ENCODE results near the gene FSCN2.

Gene FSCN2

DNA sequence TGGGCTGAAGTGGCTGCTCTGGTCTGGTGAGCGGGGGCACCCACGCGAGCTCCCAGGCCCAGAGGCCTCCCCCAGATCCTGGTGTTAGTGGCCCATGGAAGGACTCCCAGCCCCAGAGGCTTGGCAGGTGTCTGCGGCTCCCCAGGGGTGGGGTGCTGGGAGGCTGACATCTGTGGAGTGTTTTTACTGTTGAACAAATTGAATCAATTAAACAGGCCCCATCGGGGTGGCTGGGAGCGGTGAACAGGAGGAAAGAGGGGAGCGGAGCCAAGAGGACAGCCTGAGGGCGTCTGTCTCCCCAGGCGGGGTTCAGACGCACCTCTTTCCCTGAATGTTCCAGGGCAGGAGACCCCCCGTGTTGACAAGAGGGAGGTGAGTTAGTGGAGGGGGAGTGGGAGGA lies 45.5 kb upstream of the FSCN2 start:
- TF ChIP-seq, protein P1, sequence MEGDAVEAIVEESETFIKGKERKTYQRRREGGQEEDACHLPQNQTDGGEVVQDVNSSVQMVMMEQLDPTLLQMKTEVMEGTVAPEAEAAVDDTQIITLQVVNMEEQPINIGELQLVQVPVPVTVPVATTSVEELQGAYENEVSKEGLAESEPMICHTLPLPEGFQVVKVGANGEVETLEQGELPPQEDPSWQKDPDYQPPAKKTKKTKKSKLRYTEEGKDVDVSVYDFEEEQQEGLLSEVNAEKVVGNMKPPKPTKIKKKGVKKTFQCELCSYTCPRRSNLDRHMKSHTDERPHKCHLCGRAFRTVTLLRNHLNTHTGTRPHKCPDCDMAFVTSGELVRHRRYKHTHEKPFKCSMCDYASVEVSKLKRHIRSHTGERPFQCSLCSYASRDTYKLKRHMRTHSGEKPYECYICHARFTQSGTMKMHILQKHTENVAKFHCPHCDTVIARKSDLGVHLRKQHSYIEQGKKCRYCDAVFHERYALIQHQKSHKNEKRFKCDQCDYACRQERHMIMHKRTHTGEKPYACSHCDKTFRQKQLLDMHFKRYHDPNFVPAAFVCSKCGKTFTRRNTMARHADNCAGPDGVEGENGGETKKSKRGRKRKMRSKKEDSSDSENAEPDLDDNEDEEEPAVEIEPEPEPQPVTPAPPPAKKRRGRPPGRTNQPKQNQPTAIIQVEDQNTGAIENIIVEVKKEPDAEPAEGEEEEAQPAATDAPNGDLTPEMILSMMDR (conservative IDR thresholded peaks at IDR 0.05; ENCODE audit: low read length), result no peak
- no peak overlapping the region for H3K4me3 ChIP-seq (ENCODE audit: low read length)
- no peak for DNase-seq (ENCODE audit: low read depth)

DNA sequence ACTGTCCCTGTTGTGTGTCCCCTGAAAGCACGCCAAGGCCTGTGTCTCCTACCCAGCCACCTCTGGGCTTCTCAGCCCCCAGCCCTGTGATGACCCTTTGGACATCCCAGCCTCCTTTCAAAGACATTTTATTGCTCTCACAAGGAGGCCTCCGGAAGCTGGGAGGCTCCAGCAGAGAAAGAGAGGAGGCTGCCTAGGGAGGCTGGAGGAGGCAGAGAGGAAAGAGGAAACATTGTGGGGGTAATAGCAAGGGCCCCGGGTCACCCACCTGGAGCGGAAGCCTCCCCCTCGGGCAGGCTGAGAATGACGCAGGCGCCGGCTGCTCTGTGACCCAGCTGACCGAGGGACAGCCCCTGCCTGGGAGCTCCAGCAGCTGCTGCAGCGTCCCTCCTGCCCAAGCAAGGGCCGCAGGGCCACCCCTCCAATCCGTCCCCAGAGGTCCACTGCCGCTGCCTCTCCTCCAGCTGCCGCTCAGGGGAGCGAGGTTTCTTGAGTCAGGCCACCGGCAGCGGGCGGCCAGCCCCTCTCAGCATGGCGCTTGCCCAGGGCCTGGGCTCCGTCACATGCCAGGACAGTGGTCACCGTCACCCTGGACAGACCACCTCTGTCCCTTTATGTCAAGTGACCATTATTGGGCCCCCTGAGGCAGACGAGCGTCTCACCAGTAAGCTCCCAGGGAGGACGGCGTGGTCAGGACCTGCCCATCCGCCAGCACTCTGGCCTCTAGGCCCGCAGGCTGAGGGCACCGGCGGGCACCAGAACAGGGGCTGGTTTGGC lies 44.9 kb upstream of the FSCN2 start:
- TF ChIP-seq, protein P1 (conservative IDR thresholded peaks at IDR 0.05; ENCODE audit: low read length), result no peak
- no peak for DNase-seq (ENCODE audit: low read depth)
- no peak overlapping the region for H3K4me3 ChIP-seq (ENCODE audit: low read length)

GRCh38 chr17:81483862-81484194 lies 44.3 kb upstream of the FSCN2 start:
- no peak for DNase-seq (ENCODE audit: low read depth)
- TF ChIP-seq, protein P1 (conservative IDR thresholded peaks at IDR 0.05; ENCODE audit: low read length), result no peak
- peak overlapping the region; percentile 53 for H3K4me3 ChIP-seq (ENCODE audit: low read length)

DNA sequence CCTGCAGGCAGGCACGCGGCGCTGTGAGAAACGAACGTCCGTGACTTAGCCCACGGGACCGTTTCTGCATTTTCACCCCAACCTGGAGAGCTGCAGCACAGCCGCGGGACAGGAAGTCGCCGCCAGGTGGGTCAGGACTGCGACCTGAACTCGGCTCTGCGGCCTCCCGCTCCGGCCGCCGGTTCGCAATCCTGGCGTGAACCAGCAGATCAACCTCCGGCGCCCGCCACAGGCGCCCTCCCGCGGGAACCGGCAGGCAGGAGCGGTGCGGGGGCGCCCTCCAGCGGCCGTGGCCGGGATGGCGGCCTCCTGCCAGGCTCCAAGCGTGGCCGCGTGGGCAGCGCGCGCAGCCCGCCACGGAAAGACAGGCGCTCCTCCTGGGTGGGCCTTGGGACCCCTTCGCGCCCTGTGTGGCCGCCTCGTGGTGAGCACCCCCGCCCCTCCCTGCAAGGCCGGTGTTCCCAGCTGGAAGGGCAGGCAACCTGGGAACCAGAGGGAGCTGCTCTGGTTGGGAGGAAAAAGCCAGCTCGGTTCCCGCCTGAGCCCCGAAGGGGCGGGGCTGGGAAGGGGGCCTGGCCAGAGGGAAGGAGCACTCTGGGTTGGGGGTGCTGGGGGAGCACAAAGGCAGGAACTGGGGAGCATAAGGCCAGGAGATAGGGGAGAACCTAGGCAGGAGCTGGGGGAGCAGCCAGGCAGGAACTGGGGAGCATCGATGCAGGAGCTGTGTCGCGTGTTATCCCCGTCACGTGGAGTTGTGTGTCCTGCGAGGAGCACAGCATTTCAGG lies 43.8 kb upstream of the FSCN2 start:
- TF ChIP-seq, protein P1 (conservative IDR thresholded peaks at IDR 0.05; ENCODE audit: low read length), result peak; percentile 50
- H3K4me3 ChIP-seq (ENCODE audit: low read length), result peak overlapping the region; percentile 53
- peak; percentile 74 for DNase-seq (ENCODE audit: low read depth)

- TF ChIP-seq, protein P1 (conservative IDR thresholded peaks at IDR 0.05; ENCODE audit: low read length), result no peak
- H3K4me3 ChIP-seq (ENCODE audit: low read length), result no peak overlapping the region
- no peak for DNase-seq (ENCODE audit: low read depth)
Observed at GRCh38 chr17:81486199-81486810, 41.9 kb upstream of the FSCN2 start.

GRCh38 chr17:81487089-81487486 lies 41.1 kb upstream of the FSCN2 start:
- TF ChIP-seq, protein P1 (conservative IDR thresholded peaks at IDR 0.05; ENCODE audit: low read length), result no peak
- no peak overlapping the region; the same call in 1 of the 2 replicates for H3K4me3 ChIP-seq (ENCODE audit: low read length)
- no peak for DNase-seq (ENCODE audit: low read depth)

Data from AG10803 (cell line).